Endothelial cell of umbilical vein (primary cell): ENCODE results near the gene ZIM2. TPM values are rescaled to one million over a fixed set of nuclear protein-coding genes. Genes with fewer than 3 reads are reported as not detected.

Experiments
- BruUV-seq: library from RNA; stranded (reverse); fragments of 400-500 nt; replicated peaks from 2 replicates; lab custom pipeline; 2021; lab: Mats Ljungman, UMichigan
- CTCF ChIA-PET: fragments of 300-600, 350-600 bp; sonication (Branson Sonifier 250); formaldehyde crosslinking; loops from one replicate; lab custom pipeline; 2021; ENCODE audit warnings: antibody characterized with exemption, inconsistent platforms; lab: Charles Lee
- POLR2A ChIA-PET: fragments of 300-600, 350-600 bp; sonication (Branson Sonifier 250); formaldehyde crosslinking; loops from one replicate; lab custom pipeline; 2021; ENCODE audit warnings: antibody characterized with exemption, inconsistent platforms; lab: Charles Lee
- DNase-seq: peaks from one replicate; pipeline ENCODE4 v3.0.0-alpha.2; 2011; ENCODE audit warnings: low read depth, low spot score
- FAIRE-seq: peaks from 2 replicates; lab custom pipeline; 2011; peaks lifted over from hg19 to GRCh38; lab: Jason Lieb, UNC
- H2AFZ ChIP-seq: 2 replicates; pipeline ENCODE4 v1.6.0; 2012; ENCODE audit warnings: low read depth, low read length, control low read depth, inconsistent platforms
- H3K27ac ChIP-seq: 2 replicates; pipeline ENCODE4 v1.5.1; 2011; ENCODE audit warnings: low read depth, mild to moderate bottlenecking, control low read depth, low read length, moderate library complexity; ENCODE audit not compliant: insufficient read depth
- H3K27me3 ChIP-seq, 2 experiments: 2 replicates each; pipeline versions ENCODE4 v1.6.0 to v1.6.1; 2011; ENCODE audit warnings: low read length in 2 of 2, mixed read lengths in 1 of 2; ENCODE audit not compliant: control insufficient read depth in 2 of 2, insufficient read depth in 2 of 2
- H3K36me3 ChIP-seq, 2 experiments: 2 replicates in 1 of 2; 3 replicates in 1 of 2; pipeline ENCODE4 v1.5.1; 2011; ENCODE audit warnings: low read length in 2 of 2, mild to moderate bottlenecking in 1 of 2, moderate library complexity in 1 of 2; ENCODE audit not compliant: control insufficient read depth in 2 of 2, insufficient read depth in 2 of 2; ENCODE audit errors: extremely low read depth in 1 of 2
- H3K4me1 ChIP-seq: 3 replicates; pipeline ENCODE4 v1.5.1; 2011; ENCODE audit warnings: mild to moderate bottlenecking, low read length; ENCODE audit not compliant: control insufficient read depth, insufficient read depth; ENCODE audit errors: extremely low read depth
- H3K4me2 ChIP-seq: 2 replicates; pipeline ENCODE4 v1.6.1; 2011; ENCODE audit warnings: low read length, control low read depth, mixed read lengths; ENCODE audit not compliant: insufficient read depth
- H3K4me3 ChIP-seq, 3 experiments: fragments of 200-600 bp in 1 of 3; sonication (generic), shearing (Covaris generic) in 1 of 3; replicated peaks in 1 of 3; 2 replicates each; pipeline ENCODE4 v1.5.1; 2011 to 2016; ENCODE audit warnings: control low read depth in 3 of 3, low read length in 3 of 3, mild to moderate bottlenecking in 2 of 3, inconsistent platforms in 1 of 3, low read depth in 1 of 3, moderate library complexity in 1 of 3; ENCODE audit not compliant: insufficient read depth in 1 of 3
- H3K79me2 ChIP-seq: 2 replicates; pipeline ENCODE4 v1.6.0; 2012; ENCODE audit warnings: low read length, inconsistent platforms; ENCODE audit not compliant: control insufficient read depth, insufficient read depth
- H3K9ac ChIP-seq: replicated peaks from 2 replicates; pipeline ENCODE3; 2011; ENCODE audit warnings: low read length, control low read depth; ENCODE audit not compliant: insufficient read depth; ENCODE audit errors: extremely low read depth
- H3K9me1 ChIP-seq: replicated peaks from 3 replicates; pipeline ENCODE4 v1.6.0; 2011; ENCODE audit warnings: mild to moderate bottlenecking, low read length; ENCODE audit not compliant: control insufficient read depth, insufficient read depth; ENCODE audit errors: extremely low read depth
- H3K9me3 ChIP-seq: replicated peaks from 2 replicates; pipeline ENCODE4 v1.5.1; 2012; ENCODE audit warnings: low read length, inconsistent platforms; ENCODE audit not compliant: control insufficient read depth, insufficient read depth
- H4K20me1 ChIP-seq: replicated peaks from 2 replicates; pipeline ENCODE3; 2011; ENCODE audit warnings: mild to moderate bottlenecking, low read length; ENCODE audit not compliant: control insufficient read depth, insufficient read depth; ENCODE audit errors: extremely low read depth
- EZH2 ChIP-seq: IDR thresholded peaks from 2 replicates; pipeline ENCODE4 v1.6.1; 2012; ENCODE audit warnings: borderline replicate concordance, low read depth, mild to moderate bottlenecking, moderate library complexity, low read length, inconsistent platforms; ENCODE audit not compliant: severe bottlenecking
- FOS ChIP-seq: IDR thresholded peaks from 2 replicates; pipeline ENCODE4 v1.6.1; 2011; ENCODE audit warnings: mild to moderate bottlenecking, low read length, moderate library complexity, borderline replicate concordance; ENCODE audit not compliant: insufficient read depth
- GATA2 ChIP-seq: IDR thresholded peaks from 2 replicates; pipeline ENCODE4 v1.7.0; 2011; ENCODE audit warnings: low read depth, mild to moderate bottlenecking, moderate library complexity, mixed read lengths, low read length; ENCODE audit not compliant: insufficient read length, insufficient read depth
- JUN ChIP-seq: IDR thresholded peaks from 2 replicates; pipeline ENCODE4 v1.6.1; 2011; ENCODE audit warnings: borderline replicate concordance, low read depth; ENCODE audit not compliant: insufficient read length, insufficient read depth
- MYC ChIP-seq: IDR thresholded peaks from one replicate; pipeline ENCODE4 v1.6.1; 2011; ENCODE audit warnings: mild to moderate bottlenecking, low read depth, low read length
- POLR2A ChIP-seq: IDR thresholded peaks from 2 replicates; pipeline ENCODE4 v1.6.1; 2012; ENCODE audit warnings: low read depth, mild to moderate bottlenecking, control low read depth, low read length
- POLR2AphosphoS5 ChIP-seq: IDR thresholded peaks from 2 replicates; pipeline ENCODE4 v1.6.1; 2012; ENCODE audit warnings: low read depth, mild to moderate bottlenecking, control low read depth, low read length, moderate library complexity; ENCODE audit not compliant: insufficient read depth
- dilution Hi-C: fragments of 300-500 bp; cut with MboI; formaldehyde crosslinking; loops from one replicate; pipeline ENCODE4 v1.15.0; 2019; ENCODE audit warnings: low sequenced_read_pairs; ENCODE audit not compliant: extremely low pct_ligation_motif_present
- intact Hi-C: fragments of 100-400 bp; cut with micrococcal nuclease; formaldehyde crosslinking; loops from one replicate; pipeline ENCODE4 v1.10.0; 2022
- polyA plus RNA-seq, 4 experiments: library from polyadenylated mRNA; depleted of rRNA in 3 of 4; stranded (reverse) in 3 of 4; unstranded in 1 of 4; fragments of >200 nt; gene quantifications; 2 replicates each; pipeline versions ENCODE4 v1.2.1 to v1.2.3, GENCODE V29; 2011 to 2012; ENCODE audit warnings: missing spikeins in 1 of 4
- total RNA-seq: library from RNA; stranded (reverse); gene quantifications from 2 replicates; pipeline ENCODE4 v1.2.3, GENCODE V29; 2021
- TF ChIP-seq, protein P1 (sequence below): IDR thresholded peaks from 2 replicates; pipeline ENCODE4 v1.6.1; 2011; ENCODE audit not compliant: insufficient read depth, insufficient read length
- TF ChIP-seq, protein P2 (sequence below), 2 donors: IDR thresholded peaks; 1 replicate in 1 of 2; 2 replicates in 1 of 2; pipeline ENCODE4 v1.5.1; 2011; ENCODE audit warnings: low read length in 2 of 2, mild to moderate bottlenecking in 2 of 2, moderate library complexity in 2 of 2, control low read depth in 1 of 2, inconsistent platforms in 1 of 2, low read depth in 1 of 2; ENCODE audit not compliant: insufficient read depth in 1 of 2; ENCODE audit errors: extremely low read depth in 1 of 2

ZIM2 gene
- total and polyA plus RNA-seq, 2 donors (not counting 3 experiments of a cell fraction or from before 2014, with no cell fraction given) = not detected

DNA sequence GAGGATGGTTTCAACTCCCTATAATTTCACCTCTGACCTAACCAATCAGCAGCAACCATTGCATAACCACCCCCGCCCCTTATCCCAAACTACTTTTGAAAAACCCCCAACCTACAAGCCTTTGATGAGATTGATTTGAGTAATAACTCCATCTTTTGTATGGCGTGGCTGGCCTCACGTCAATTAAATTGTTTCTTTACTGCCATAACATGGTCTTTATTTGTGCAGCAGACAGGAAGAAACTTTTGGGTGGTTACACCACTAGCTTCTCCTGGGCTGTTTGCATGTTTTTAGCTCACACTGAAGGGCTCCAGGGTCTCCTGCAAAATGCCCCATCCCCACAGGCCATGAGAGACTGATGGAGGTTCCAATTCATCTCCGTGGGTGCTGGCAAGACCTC is 34.0 kb upstream of the ZIM2 start:
- Histone ChIP-seq H3K79me2 (no peaks in the 10 kb centered on the region), H3K4me3 (no peak overlapping the region), H3K9ac (no peak overlapping the region), H3K4me2 (no peak overlapping the region), H2AFZ (no peak overlapping the region), H3K27me3 (no peaks in the 10 kb centered on the region), H3K9me1 (no peaks in the 10 kb centered on the region), H4K20me1 (no peaks in the 10 kb centered on the region), H3K4me1 (no peaks in the 10 kb centered on the region), H3K27ac (no peak overlapping the region), H3K9me3 (peaks cover 6% of the 10 kb centered on the region), H3K36me3 (no peaks in the 10 kb centered on the region)
- DNase-seq (no peak), FAIRE-seq (no peak)
- no TSS peak for BruUV-seq
- POLR2A ChIA-PET = no interaction called here
- dilution Hi-C loops (no loop called here), intact Hi-C loops (no loop called here)
- CTCF ChIA-PET = no interaction called here
- TF ChIP-seq POLR2AphosphoS5 (no peak), FOS (no peak), MYC (no peak), JUN (no peak), GATA2 (no peak), EZH2 (no peak), POLR2A (no peak)
- TF ChIP-seq, protein P1, sequence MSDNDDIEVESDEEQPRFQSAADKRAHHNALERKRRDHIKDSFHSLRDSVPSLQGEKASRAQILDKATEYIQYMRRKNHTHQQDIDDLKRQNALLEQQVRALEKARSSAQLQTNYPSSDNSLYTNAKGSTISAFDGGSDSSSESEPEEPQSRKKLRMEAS = no peak
- TF ChIP-seq, protein P2, sequence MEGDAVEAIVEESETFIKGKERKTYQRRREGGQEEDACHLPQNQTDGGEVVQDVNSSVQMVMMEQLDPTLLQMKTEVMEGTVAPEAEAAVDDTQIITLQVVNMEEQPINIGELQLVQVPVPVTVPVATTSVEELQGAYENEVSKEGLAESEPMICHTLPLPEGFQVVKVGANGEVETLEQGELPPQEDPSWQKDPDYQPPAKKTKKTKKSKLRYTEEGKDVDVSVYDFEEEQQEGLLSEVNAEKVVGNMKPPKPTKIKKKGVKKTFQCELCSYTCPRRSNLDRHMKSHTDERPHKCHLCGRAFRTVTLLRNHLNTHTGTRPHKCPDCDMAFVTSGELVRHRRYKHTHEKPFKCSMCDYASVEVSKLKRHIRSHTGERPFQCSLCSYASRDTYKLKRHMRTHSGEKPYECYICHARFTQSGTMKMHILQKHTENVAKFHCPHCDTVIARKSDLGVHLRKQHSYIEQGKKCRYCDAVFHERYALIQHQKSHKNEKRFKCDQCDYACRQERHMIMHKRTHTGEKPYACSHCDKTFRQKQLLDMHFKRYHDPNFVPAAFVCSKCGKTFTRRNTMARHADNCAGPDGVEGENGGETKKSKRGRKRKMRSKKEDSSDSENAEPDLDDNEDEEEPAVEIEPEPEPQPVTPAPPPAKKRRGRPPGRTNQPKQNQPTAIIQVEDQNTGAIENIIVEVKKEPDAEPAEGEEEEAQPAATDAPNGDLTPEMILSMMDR (IDR thresholded peaks at IDR 0.05; ENCODE audit: extremely low read depth in 1 of 2, insufficient read depth in 1 of 2, low read depth in 1 of 2, low read length in 2 of 2) = no peak
